Activated CD8-positive, alpha-beta memory T cell treated with anti-CD3 and anti-CD28 coated beads for 48 hours (primary cell): Measurements from ENCODE around the gene SNORC.

Experiments
- DNase-seq, 3 experiments: peaks; one replicate each; pipeline ENCODE4 v3.0.0-alpha.2; 2020; ENCODE audit warnings: low read depth in 2 of 3, low spot score in 2 of 3

The SNORC gene

DNA sequence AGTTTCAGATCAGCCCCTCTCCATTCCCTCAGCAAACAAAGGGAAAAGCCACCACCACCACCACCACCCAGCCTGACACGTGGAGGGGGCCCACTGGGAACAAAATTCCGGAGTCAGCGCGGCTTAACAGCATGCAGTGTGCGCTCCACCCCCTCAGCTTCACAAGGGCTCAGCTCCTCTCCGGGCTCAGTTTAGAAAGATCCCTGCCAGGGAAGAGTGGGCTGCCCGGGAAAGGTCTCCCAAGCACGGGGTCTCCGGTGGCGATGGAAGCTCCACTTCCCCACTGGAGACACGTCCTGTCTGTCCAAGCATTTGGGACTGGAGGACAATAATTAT, 55.7 kb downstream of the SNORC start:
- DNase-seq = no peak

DNA sequence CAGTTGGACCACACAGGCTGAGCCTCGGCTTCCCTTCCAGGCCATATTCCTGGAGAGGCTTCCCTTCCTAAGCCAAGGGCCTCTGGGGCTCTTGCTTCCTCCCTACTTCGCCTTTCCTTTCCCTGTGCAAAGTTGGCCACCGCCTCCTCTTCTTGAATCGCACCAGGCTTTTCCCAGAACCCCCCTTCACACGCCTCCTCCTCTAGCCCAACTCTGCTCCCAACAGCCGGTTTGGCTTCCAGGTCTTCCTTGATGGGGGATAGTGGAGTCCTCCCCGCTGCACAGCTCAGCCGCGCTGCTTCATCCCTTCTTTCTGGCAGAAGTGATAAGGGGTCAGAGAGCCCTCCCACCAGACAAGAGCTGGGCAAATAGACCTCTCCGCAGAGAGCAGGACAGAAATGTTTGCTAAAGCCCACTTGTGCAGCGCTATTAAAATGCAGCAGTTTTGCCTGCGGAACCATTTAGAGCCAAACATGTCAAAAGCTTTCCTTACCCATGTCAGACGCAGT, 56.4 kb downstream of the SNORC start:
- DNase-seq = no peak

DNA sequence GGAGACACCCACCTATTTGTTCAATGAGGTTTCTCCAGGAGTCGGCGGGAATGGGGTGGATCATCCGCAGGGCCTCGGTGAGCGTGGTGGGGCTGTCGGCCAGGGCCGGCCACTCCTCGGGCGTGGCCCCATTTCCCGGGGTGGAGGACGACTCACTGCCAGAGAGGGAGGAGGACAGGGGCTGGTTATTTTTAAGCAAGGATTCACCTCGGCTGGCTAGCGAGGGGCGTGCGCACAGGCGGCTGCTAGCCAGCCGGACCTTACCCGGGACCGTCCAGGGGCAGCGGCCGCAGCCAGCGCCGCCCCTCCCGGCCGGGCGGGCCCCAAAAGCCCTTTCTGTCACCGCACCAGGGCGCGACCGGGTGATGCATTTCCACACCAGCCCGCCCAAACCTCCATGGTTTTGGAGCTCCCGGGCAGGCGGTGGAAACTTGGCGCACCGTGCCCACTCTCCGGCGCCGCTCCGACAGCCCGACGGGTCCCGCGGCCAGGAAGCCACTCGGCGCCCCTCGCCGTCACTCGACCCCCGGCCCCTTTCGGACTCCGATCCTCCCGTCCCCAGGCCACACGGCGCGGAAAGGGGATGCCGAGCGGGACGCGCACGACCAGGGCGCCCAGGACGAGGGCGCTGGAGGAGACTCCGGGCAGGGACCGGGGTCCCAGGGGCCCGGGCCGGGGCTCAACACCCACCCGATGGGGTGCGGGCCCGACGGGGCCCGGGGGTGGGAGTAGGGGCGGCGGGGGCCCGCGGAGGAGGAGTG, 57.1 kb downstream of the SNORC start:
- no peak for DNase-seq

DNA sequence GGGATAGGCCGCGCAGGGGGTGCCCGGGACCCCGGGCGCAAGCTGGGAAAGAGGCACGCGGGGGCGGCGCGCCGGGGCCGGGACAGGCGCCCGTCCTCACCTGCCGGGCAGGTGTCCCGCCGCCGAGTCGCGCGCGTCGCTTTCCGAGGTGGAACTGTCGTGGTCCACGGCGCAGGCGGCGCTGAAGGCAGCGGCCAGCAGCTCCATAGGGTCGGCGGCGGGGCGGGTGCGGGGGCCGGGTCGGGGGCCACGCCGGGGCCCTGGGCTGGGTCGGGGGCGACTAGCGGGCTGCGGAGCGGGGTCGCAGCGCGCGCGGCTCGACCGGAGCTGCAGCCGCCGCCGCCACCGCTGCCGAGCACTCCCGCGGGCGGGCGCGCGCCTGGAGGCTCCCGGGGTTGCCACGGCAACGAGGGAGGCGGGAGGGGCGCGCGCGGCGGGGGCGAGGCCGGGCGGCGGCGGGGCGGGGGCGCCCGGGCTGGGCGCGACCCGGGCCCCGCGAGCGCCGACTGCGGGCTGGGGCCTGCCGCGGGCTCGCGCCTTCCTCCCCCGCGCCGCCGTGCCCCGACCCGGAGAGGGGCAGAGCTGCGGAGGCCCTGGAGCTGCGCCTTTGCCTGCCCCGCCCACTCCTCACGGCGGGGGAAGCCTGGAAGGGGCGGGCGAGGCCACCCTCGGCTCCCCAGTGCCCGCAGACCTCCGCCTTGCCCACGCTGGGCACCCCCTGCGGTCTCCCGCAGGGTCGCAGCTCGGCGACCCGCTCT, 57.9 kb downstream of the SNORC start:
- DNase-seq = no peak
